Urinary bladder (tissue), 4 donors: ENCODE results near the gene PRPF6. TPM values are rescaled to one million over a fixed set of nuclear protein-coding genes. Genes with fewer than 3 reads are reported as not detected.
"Not testable (repeated sequence)": the region's sequence is repeated elsewhere in the genome, so short reads cannot be mapped to it uniquely, and the experiment has no call there.

Experiments used
- DNase-seq: peaks from one replicate; pipeline ENCODE4 v3.0.0-alpha.2; 2015; ENCODE audit errors: extremely low spot score
- H3K27ac ChIP-seq: one replicate; pipeline ENCODE4 v1.5.1; 2013; ENCODE audit warnings: low read depth, mild to moderate bottlenecking, moderate library complexity
- H3K36me3 ChIP-seq: one replicate; pipeline ENCODE4 v1.6.1; 2013; ENCODE audit warnings: mild to moderate bottlenecking, moderate library complexity; ENCODE audit not compliant: insufficient read depth
- H3K4me1 ChIP-seq: one replicate; pipeline ENCODE4 v1.6.1; 2013; ENCODE audit warnings: mild to moderate bottlenecking, moderate library complexity; ENCODE audit not compliant: insufficient read depth
- H3K4me3 ChIP-seq: one replicate; pipeline ENCODE4 v1.5.1; 2013; ENCODE audit warnings: low read depth, low read length
- WGBS: extraction: QIAGEN DNeasy Blood & Tissue Kit; methylation state at CpG from one replicate; pipeline ENCODE4 v1.1.7; 2013; 5-methylcytosine and 5-hydroxymethylcytosine counted together
- polyA plus RNA-seq: library from polyadenylated mRNA; stranded (reverse); fragments of 200-250 nt; gene quantifications from one replicate; pipeline ENCODE4 v1.2.3, GENCODE V29; 2013
- total RNA-seq: library from RNA; depleted of rRNA; stranded (reverse); fragments of >200 nt; gene quantifications from one replicate; pipeline ENCODE4 v1.2.3, GENCODE V29; 2014
- donor health status: healthy with polysubstance abuse.
- donor health status: healthy.

PRPF6 gene
- total and polyA plus RNA-seq, 2 donors = 44.1 to 71.8 TPM

GRCh38 chr20:64011366-64011779 lies 30.4 kb downstream of the PRPF6 start:
- H3K27ac ChIP-seq = no peak overlapping the region
- H3K36me3 ChIP-seq = peaks cover 5% of the 10 kb centered on the region
- DNase-seq = no peak
- 97% methylated on average over 16 of the region's 16 CpGs for WGBS
- no peak overlapping the region for H3K4me3 ChIP-seq
- no peaks in the 10 kb centered on the region for H3K4me1 ChIP-seq

- WGBS = 93% methylated on average over 11 of the region's 20 CpGs
- not testable (repeated sequence) for H3K4me3 ChIP-seq, DNase-seq, H3K36me3 ChIP-seq, H3K4me1 ChIP-seq, H3K27ac ChIP-seq
These were observed 31.6 kb downstream of the PRPF6 start for GRCh38 chr20:64012385-64013154.

- peaks cover 5% of the 10 kb centered on the region for H3K36me3 ChIP-seq
- no peaks in the 10 kb centered on the region for H3K4me1 ChIP-seq
- no peak for DNase-seq
- 79% methylated on average over 2 of the region's 2 CpGs for WGBS
- H3K27ac ChIP-seq = no peak overlapping the region
- no peak overlapping the region for H3K4me3 ChIP-seq
These were observed 34.7 kb downstream of the PRPF6 start for GRCh38 chr20:64015635-64016034.

- H3K4me3 ChIP-seq = no peak overlapping the region
- no peak overlapping the region for H3K27ac ChIP-seq
- 95% methylated on average over 36 of the region's 36 CpGs for WGBS
- no peak for DNase-seq
- H3K4me1 ChIP-seq = no peaks in the 10 kb centered on the region
- peaks cover 3% of the 10 kb centered on the region for H3K36me3 ChIP-seq
These were observed 40.4 kb downstream of the PRPF6 start for GRCh38 chr20:64021124-64021975.

- 88% methylated on average over 17 of the region's 17 CpGs for WGBS
- Histone ChIP-seq H3K4me3 (no peak overlapping the region), H3K36me3 (peaks cover 3% of the 10 kb centered on the region), H3K4me1 (no peaks in the 10 kb centered on the region), H3K27ac (no peak overlapping the region)
- DNase-seq = no peak
These were observed 41.9 kb downstream of the PRPF6 start for GRCh38 chr20:64022671-64023360.

- 76% methylated on average over 15 of the region's 15 CpGs for WGBS
- Histone ChIP-seq H3K4me3 (no peak overlapping the region), H3K36me3 (peaks cover 7% of the 10 kb centered on the region), H3K4me1 (no peaks in the 10 kb centered on the region), H3K27ac (no peak overlapping the region)
- DNase-seq = no peak
These were observed 42.6 kb downstream of the PRPF6 start for GRCh38 chr20:64023361-64024140.

- H3K4me1 ChIP-seq = no peaks in the 10 kb centered on the region
- DNase-seq = no peak
- H3K4me3 ChIP-seq = no peak overlapping the region
- 85% methylated on average over 17 of the region's 17 CpGs for WGBS
- no peak overlapping the region for H3K27ac ChIP-seq
- H3K36me3 ChIP-seq = peaks cover 7% of the 10 kb centered on the region
These were observed 43.4 kb downstream of the PRPF6 start for GRCh38 chr20:64024141-64024990.

- H3K27ac ChIP-seq = no peak overlapping the region
- WGBS = 94% methylated on average over 18 of the region's 18 CpGs
- no peaks in the 10 kb centered on the region for H3K4me1 ChIP-seq
- no peak for DNase-seq
- peaks cover 7% of the 10 kb centered on the region for H3K36me3 ChIP-seq
- H3K4me3 ChIP-seq = no peak overlapping the region
These were observed 44.3 kb downstream of the PRPF6 start for GRCh38 chr20:64025101-64025825.

- H3K4me3 ChIP-seq = no peak overlapping the region
- DNase-seq = no peak
- H3K27ac ChIP-seq = no peak overlapping the region
- H3K4me1 ChIP-seq = no peaks in the 10 kb centered on the region
- 94% methylated on average over 29 of the region's 29 CpGs for WGBS
- H3K36me3 ChIP-seq = peaks cover 7% of the 10 kb centered on the region
These were observed 45.0 kb downstream of the PRPF6 start for GRCh38 chr20:64025826-64026412.

GRCh38 chr20:64027981-64028685 lies 47.2 kb downstream of the PRPF6 start:
- H3K4me1 ChIP-seq = no peaks in the 10 kb centered on the region
- H3K4me3 ChIP-seq = no peak overlapping the region
- no peak overlapping the region for H3K27ac ChIP-seq
- 82% methylated on average over 24 of the region's 24 CpGs for WGBS
- no peak for DNase-seq
- H3K36me3 ChIP-seq = peaks cover 11% of the 10 kb centered on the region
